Stimulated activated CD4-positive, alpha-beta T cell treated with anti-CD3 and anti-CD28 coated beads, Interleukin-1b, Interleukin-23, amount 100 ng/mL, for 1 hour (primary cell): ENCODE measurements around the gene SLC1A5.

ENCODE experiments used
- DNase-seq, 2 donors: peaks; one replicate each; pipeline ENCODE4 v3.0.0-alpha.2; 2020; ENCODE audit warnings: low read depth in 2 of 2

SLC1A5 gene

DNA sequence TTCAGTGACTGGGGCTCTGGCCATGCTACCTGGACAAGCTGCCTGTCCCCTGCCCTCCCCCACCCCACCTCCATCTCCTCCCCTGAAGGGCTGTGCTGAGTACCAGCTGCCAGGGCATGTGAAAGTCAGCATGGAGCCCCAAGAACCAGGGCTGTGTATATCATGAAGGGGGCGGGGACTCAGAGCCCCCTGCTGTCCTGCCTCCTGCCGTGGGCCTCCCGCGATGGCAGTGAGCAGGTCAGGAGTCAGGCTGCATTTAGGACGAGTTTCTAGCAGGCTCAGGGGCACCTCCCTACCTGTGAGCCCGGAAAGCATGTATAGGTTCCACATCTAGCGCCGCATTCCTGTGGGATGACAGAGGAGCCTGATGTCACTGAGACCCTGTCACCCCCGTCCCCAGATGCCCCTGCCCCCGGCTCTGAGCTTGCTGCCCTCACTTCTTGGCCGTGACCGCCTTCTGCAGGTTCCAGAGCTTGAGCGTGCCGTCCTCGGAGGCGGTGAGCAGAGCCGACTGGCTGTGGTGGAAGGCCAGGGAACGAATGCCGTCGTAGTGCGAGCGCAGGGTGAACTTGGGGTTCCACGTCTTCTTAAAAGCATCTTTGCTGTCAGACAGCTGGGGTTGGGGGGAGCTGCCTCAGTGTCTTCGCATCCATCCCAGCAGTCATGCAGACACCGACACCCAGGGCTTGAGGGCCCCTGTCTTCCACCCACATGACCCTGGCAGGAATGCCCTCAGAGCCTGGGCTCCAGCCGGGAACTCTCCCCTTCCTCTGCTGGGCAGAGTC is 63.2 kb downstream of the SLC1A5 start:
- DNase-seq, result no peak
